Erythroblast (primary cell): ENCODE results near the gene ING2.

Source experiments
- GATA1 ChIP-seq: IDR thresholded peaks from 2 replicates; pipeline ENCODE4 v1.6.1; 2011; ENCODE audit warnings: low read depth, mild to moderate bottlenecking, control low read depth, low read length, moderate library complexity
- POLR2A ChIP-seq: IDR thresholded peaks from 2 replicates; pipeline ENCODE4 v1.6.1; 2011; ENCODE audit warnings: mild to moderate bottlenecking, low read length

DNA sequence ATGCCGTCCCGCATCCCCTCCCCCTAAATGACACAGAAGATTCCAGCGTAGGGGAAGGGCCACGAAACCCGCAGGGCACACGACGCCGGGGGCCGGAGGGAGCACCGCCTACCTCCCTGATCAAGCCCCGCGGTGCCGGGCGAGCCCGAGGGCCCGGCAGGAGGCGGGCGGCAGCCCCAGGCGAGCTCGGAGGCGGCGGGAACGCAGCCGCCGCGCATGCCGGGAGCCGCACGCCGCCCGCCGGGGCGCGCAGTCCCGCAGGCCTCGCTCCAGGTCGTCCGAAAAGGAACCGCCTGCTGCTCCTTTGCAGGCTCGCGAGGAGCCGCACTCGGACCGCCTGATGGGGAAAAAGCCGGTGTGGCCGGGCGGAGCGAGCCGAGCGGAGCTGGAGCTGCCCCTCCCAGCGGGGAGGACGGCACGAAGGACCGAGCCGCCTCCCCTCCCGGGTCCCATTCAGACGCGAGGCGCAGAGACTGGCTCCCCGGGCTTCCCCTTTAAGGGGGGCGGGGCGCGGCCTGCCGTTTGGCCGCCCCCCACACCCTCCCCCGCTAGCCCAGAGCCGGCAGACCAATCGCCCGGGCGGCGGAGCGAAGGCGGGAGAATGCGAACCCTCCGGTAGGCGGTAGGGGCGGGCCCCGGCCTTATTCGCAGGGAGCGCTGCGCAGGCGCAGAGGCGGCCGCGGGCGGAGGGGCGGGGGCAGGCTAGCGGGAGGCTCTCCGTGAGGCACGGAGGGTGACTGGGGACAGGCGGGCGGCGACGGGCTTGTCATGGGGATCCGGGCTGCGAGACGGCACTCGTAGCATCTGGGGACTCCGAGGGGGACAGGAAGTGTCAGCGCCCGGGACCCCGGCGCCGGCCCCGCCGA, 561 bp upstream of the ING2 start:
- TF ChIP-seq POLR2A, result peak; percentile 86
- TF ChIP-seq GATA1, result no peak
